H1 (cell line): ENCODE measurements around the gene NTN4. TPM values are rescaled to one million over a fixed set of nuclear protein-coding genes. Genes with fewer than 3 reads are reported as not detected.

Source experiments
- CTCF ChIA-PET: fragments of 300-600 bp; sonication (Branson Sonifier 250); formaldehyde crosslinking; loops from one replicate; lab custom pipeline; 2021; ENCODE audit not compliant: partially characterized antibody; lab: Charles Lee
- POLR2A ChIA-PET: fragments of 300-600 bp; sonication (Branson Sonifier 250); formaldehyde crosslinking; loops from one replicate; lab custom pipeline; 2021; ENCODE audit warnings: inconsistent platforms; ENCODE audit not compliant: partially characterized antibody; lab: Charles Lee
- DNase-seq, 2 experiments: peaks; one replicate each; pipeline versions ENCODE4 v3.0.0 to v3.0.0-alpha.2; 2010 to 2022; ENCODE audit warnings: low spot score in 2 of 2, low read depth in 1 of 2, mixed read lengths in 1 of 2
- FAIRE-seq: peaks from 2 replicates; lab custom pipeline; 2011; peaks lifted over from hg19 to GRCh38; lab: Jason Lieb, UNC
- H2AFZ ChIP-seq: 2 replicates; pipeline ENCODE4 v1.8.1; 2012; ENCODE audit warnings: low read length, inconsistent platforms
- H2AK5ac ChIP-seq: 2 replicates; pipeline ENCODE4 v1.6.1; 2013; ENCODE audit warnings: low read depth, low read length
- H2BK120ac ChIP-seq: replicated peaks from 2 replicates; pipeline ENCODE3; 2013; ENCODE audit warnings: low read depth, low read length, inconsistent platforms
- H2BK12ac ChIP-seq: 2 replicates; pipeline ENCODE4 v1.6.1; 2013; ENCODE audit warnings: low read depth, low read length
- H2BK15ac ChIP-seq: 2 replicates; pipeline ENCODE4 v1.6.1; 2013; ENCODE audit warnings: low read length
- H2BK20ac ChIP-seq: 2 replicates; pipeline ENCODE4 v1.6.1; 2013; ENCODE audit warnings: low read length
- H2BK5ac ChIP-seq: 2 replicates; pipeline ENCODE4 v1.6.1; 2013; ENCODE audit warnings: low read depth, low read length
- H3K14ac ChIP-seq: 2 replicates; pipeline ENCODE4 v1.6.1; 2013; ENCODE audit warnings: inconsistent platforms; ENCODE audit not compliant: insufficient read length
- H3K18ac ChIP-seq: 2 replicates; pipeline ENCODE4 v1.6.1; 2013; ENCODE audit warnings: low read length; ENCODE audit errors: extremely low read depth
- H3K23ac ChIP-seq: 2 replicates; pipeline ENCODE4 v1.6.1; 2013; ENCODE audit warnings: inconsistent platforms; ENCODE audit not compliant: insufficient read length
- H3K23me2 ChIP-seq: 2 replicates; pipeline ENCODE4 v1.6.1; 2013; ENCODE audit warnings: low read depth, low read length
- H3K27ac ChIP-seq: 2 replicates; pipeline ENCODE4 v1.6.1; 2011; ENCODE audit warnings: low read depth, low read length, inconsistent platforms
- H3K27me3 ChIP-seq, 4 experiments: replicated peaks in 1 of 4; 1 replicate in 1 of 4; 2 replicates in 3 of 4; pipeline versions ENCODE4 v1.6.1 to v1.8.1; 2011 to 2013; ENCODE audit warnings: low read length in 3 of 4, mild to moderate bottlenecking in 3 of 4, inconsistent platforms in 2 of 4, mixed read lengths in 2 of 4, moderate library complexity in 1 of 4; ENCODE audit not compliant: control insufficient read depth in 3 of 4, insufficient read depth in 3 of 4; ENCODE audit errors: extremely low read depth in 1 of 4
- H3K36me3 ChIP-seq, 4 experiments: 2 replicates each; pipeline versions ENCODE4 v1.6.1 to v1.8.1; 2011 to 2013; ENCODE audit warnings: mild to moderate bottlenecking in 4 of 4, low read length in 3 of 4, moderate library complexity in 2 of 4, control low read depth in 1 of 4, inconsistent platforms in 1 of 4; ENCODE audit not compliant: insufficient read depth in 4 of 4, control insufficient read depth in 2 of 4
- H3K4ac ChIP-seq: replicated peaks from 2 replicates; pipeline ENCODE3; 2013; ENCODE audit warnings: low read length, low read depth, mixed read lengths, inconsistent platforms; ENCODE audit not compliant: insufficient read length
- H3K4me1 ChIP-seq, 4 experiments: replicated peaks in 1 of 4; 1 replicate in 1 of 4; 2 replicates in 3 of 4; pipeline versions ENCODE4 v1.6.1 to v1.8.1; 2011 to 2013; ENCODE audit warnings: low read length in 3 of 4, inconsistent platforms in 2 of 4, mixed read lengths in 1 of 4; ENCODE audit not compliant: insufficient read depth in 4 of 4, control insufficient read depth in 3 of 4
- H3K4me2 ChIP-seq, 2 experiments: 2 replicates each; pipeline versions ENCODE4 v1.6.1 to v1.8.1; 2011 to 2013; ENCODE audit warnings: low read depth in 2 of 2, low read length in 2 of 2, control low read depth in 1 of 2, inconsistent platforms in 1 of 2, mild to moderate bottlenecking in 1 of 2; ENCODE audit not compliant: insufficient read depth in 1 of 2
- H3K4me3 ChIP-seq, 4 experiments: fragments of 200-600, 300-600 bp in 1 of 4; sonication (generic), shearing (Covaris generic), sonication (Bioruptor Twin) in 1 of 4; 2 replicates each; pipeline versions ENCODE4 v1.5.1 to v1.8.1; 2011 to 2016; ENCODE audit warnings: low read length in 4 of 4, low read depth in 3 of 4, control low read depth in 2 of 4, inconsistent platforms in 2 of 4, mild to moderate bottlenecking in 2 of 4, mixed read lengths in 1 of 4, moderate library complexity in 1 of 4; ENCODE audit not compliant: insufficient read depth in 2 of 4; ENCODE audit errors: extremely low read depth in 1 of 4
- H3K56ac ChIP-seq: replicated peaks from 2 replicates; pipeline ENCODE3; 2013; ENCODE audit warnings: low read depth, mild to moderate bottlenecking, mixed read lengths, low read length, inconsistent platforms; ENCODE audit not compliant: insufficient read length
- H3K79me1 ChIP-seq: 2 replicates; pipeline ENCODE4 v1.6.1; 2013; ENCODE audit warnings: low read depth, low read length, control low read depth
- H3K79me2 ChIP-seq, 2 experiments: 2 replicates each; pipeline versions ENCODE4 v1.6.1 to v1.8.1; 2012 to 2013; ENCODE audit warnings: low read length in 2 of 2, mild to moderate bottlenecking in 2 of 2, inconsistent platforms in 1 of 2; ENCODE audit not compliant: insufficient read depth in 2 of 2, control insufficient read depth in 1 of 2
- H3K9ac ChIP-seq, 4 experiments: replicated peaks in 1 of 4; 1 replicate in 1 of 4; 2 replicates in 3 of 4; pipeline versions ENCODE4 v1.6.1 to v1.8.1; 2011 to 2013; ENCODE audit warnings: low read depth in 3 of 4, low read length in 3 of 4, control low read depth in 2 of 4, mild to moderate bottlenecking in 2 of 4, moderate library complexity in 2 of 4, inconsistent platforms in 1 of 4; ENCODE audit errors: extremely low read depth in 1 of 4
- H3K9me3 ChIP-seq, 2 experiments: 2 replicates each; pipeline versions ENCODE4 v1.6.1 to v1.8.1; 2012 to 2013; ENCODE audit warnings: mild to moderate bottlenecking in 2 of 2, moderate library complexity in 2 of 2, control low read depth in 1 of 2, inconsistent platforms in 1 of 2, low read depth in 1 of 2, low read length in 1 of 2, mixed read lengths in 1 of 2; ENCODE audit not compliant: insufficient read depth in 2 of 2
- H4K20me1 ChIP-seq, 2 experiments: replicated peaks in 1 of 2; 2 replicates each; pipeline versions ENCODE3 to v1.8.1; 2011 to 2013; ENCODE audit warnings: inconsistent platforms in 2 of 2, low read length in 2 of 2, mild to moderate bottlenecking in 1 of 2; ENCODE audit not compliant: insufficient read depth in 2 of 2, control insufficient read depth in 1 of 2
- H4K5ac ChIP-seq: 2 replicates; pipeline ENCODE4 v1.6.1; 2013; ENCODE audit warnings: low read length, low read depth, mixed read lengths, inconsistent platforms; ENCODE audit not compliant: insufficient read length
- H4K8ac ChIP-seq: 2 replicates; pipeline ENCODE4 v1.8.0; 2013; ENCODE audit warnings: mild to moderate bottlenecking, moderate library complexity, low read length, inconsistent platforms; ENCODE audit not compliant: insufficient read depth; ENCODE audit errors: extremely low read depth
- H4K91ac ChIP-seq: replicated peaks from 2 replicates; pipeline ENCODE3; 2013; ENCODE audit warnings: low read length, mixed read lengths, inconsistent platforms; ENCODE audit not compliant: insufficient read length
- BACH1 ChIP-seq: IDR thresholded peaks from 2 replicates; pipeline ENCODE4 v1.6.1; 2012; ENCODE audit warnings: low read length, improper control_type of control experiment
- BCL11A ChIP-seq, 2 experiments: IDR thresholded peaks; one replicate each; pipeline ENCODE4 v1.6.1; 2011; ENCODE audit warnings: low read depth in 2 of 2, low read length in 2 of 2, mild to moderate bottlenecking in 2 of 2
- CEBPB ChIP-seq: IDR thresholded peaks from 2 replicates; pipeline ENCODE4 v1.6.1; 2012; ENCODE audit warnings: low read depth, low read length
- CHD2 ChIP-seq: IDR thresholded peaks from 2 replicates; pipeline ENCODE4 v1.6.1; 2012; ENCODE audit warnings: low read length, improper control_type of control experiment
- EP300 ChIP-seq, 2 experiments: IDR thresholded peaks; 1 replicate in 1 of 2; 2 replicates in 1 of 2; pipeline ENCODE4 v1.6.1; 2011 to 2012; ENCODE audit warnings: low read depth in 2 of 2, low read length in 2 of 2, mild to moderate bottlenecking in 2 of 2, borderline replicate concordance in 1 of 2, inconsistent platforms in 1 of 2, moderate library complexity in 1 of 2
- FOSL1 ChIP-seq: IDR thresholded peaks from 2 replicates; pipeline ENCODE4 v1.6.1; 2011; ENCODE audit warnings: mild to moderate bottlenecking, low read depth, low read length, moderate library complexity; ENCODE audit not compliant: insufficient read depth
- MAX ChIP-seq: IDR thresholded peaks from 2 replicates; pipeline ENCODE4 v1.6.1; 2012; ENCODE audit warnings: inconsistent platforms
- SAP30 ChIP-seq: fragments of 300-600 bp; sonication (generic); IDR thresholded peaks from 2 replicates; pipeline ENCODE4 v1.7.1; 2012; ENCODE audit warnings: low read length, moderate library complexity, mild to moderate bottlenecking, inconsistent platforms; ENCODE audit not compliant: insufficient read depth, insufficient replicate concordance
- SP4 ChIP-seq: IDR thresholded peaks from 2 replicates; pipeline ENCODE4 v1.6.1; 2012; ENCODE audit warnings: low read length, inconsistent platforms
- SUZ12 ChIP-seq: fragments of 200-600 bp; sonication (generic); IDR thresholded peaks from 2 replicates; pipeline ENCODE4 v1.6.1; 2012; ENCODE audit warnings: mild to moderate bottlenecking, inconsistent platforms, low read length, moderate library complexity, mixed read lengths
- TAF1 ChIP-seq: IDR thresholded peaks from 2 replicates; pipeline ENCODE4 v1.6.1; 2011; ENCODE audit warnings: mild to moderate bottlenecking, low read depth, low read length
- TEAD4 ChIP-seq: IDR thresholded peaks from 2 replicates; pipeline ENCODE4 v1.6.1; 2012; ENCODE audit warnings: low read depth, low read length, inconsistent platforms, mixed read lengths
- ZNF274 ChIP-seq: IDR thresholded peaks from 2 replicates; pipeline ENCODE4 v1.7.0; 2012; ENCODE audit warnings: low read length, borderline replicate concordance; ENCODE audit errors: extremely low read depth
- WGBS, 2 experiments: shearing (Covaris generic) in 1 of 2; methylation state at CpG; one replicate each; pipeline versions ENCODE4 v1.1.6 to v1.1.7; 2013 to 2015; ENCODE audit warnings: low lambda C conversion rate in 2 of 2, mixed read lengths in 2 of 2, inconsistent platforms in 1 of 2, low coverage in 1 of 2, missing lambda C conversion rate in 1 of 2; ENCODE audit not compliant: insufficient replicate concordance in 2 of 2, insufficient coverage in 1 of 2, insufficient read length in 1 of 2; ENCODE audit errors: extremely low coverage in 1 of 2, missing lambda C conversion rate in 1 of 2; 5-methylcytosine and 5-hydroxymethylcytosine counted together
- polyA plus RNA-seq, 7 experiments: library from polyadenylated mRNA; depleted of rRNA in 3 of 7; stranded (reverse) in 5 of 7; unstranded in 2 of 7; fragments of >200 nt in 5 of 7; fragments of 200-250 nt in 2 of 7; gene quantifications; 1 replicate in 5 of 7; 2 replicates in 1 of 7; 4 replicates in 1 of 7; pipeline versions ENCODE4 v1.2.1 to v1.2.3, GENCODE V29; 2011 to 2013; ENCODE audit warnings: missing spikeins in 2 of 7, mixed read lengths in 2 of 7
- total RNA-seq: library from RNA; stranded (reverse); fragmentation: NEBNext Ultra II Directional; extraction: Animal tissue kit (Norgen Biotek cat#: 25700); gene quantifications from 2 replicates; pipeline ENCODE4 v1.2.1, GENCODE V29; 2021

NTN4 gene
- total and polyA plus RNA-seq, 2 of the 8 experiments (the other 6 are each of a cell fraction or from before 2014, with no cell fraction given), result 0.74 to 1.3 TPM

- H2BK20ac ChIP-seq, result no peak overlapping the region
- H3K27ac ChIP-seq, result no peak overlapping the region
- H3K4me3 ChIP-seq, result no peak overlapping the region
- CTCF ChIA-PET, result interaction anchor here (0.6 to 1.2 kb wide), 4 partner anchors 14 to 749 kb away, joined by 3 read pairs; no protein-coding TSS in a partner anchor
- H3K9ac ChIP-seq, result no peak overlapping the region
- H3K23ac ChIP-seq, result no peak overlapping the region
- H3K36me3 ChIP-seq, result no peaks in the 10 kb centered on the region
- no peak for DNase-seq
- no peak overlapping the region for H4K91ac ChIP-seq
- no peaks in the 10 kb centered on the region for H3K79me2 ChIP-seq
- H3K27me3 ChIP-seq, result no peaks in the 10 kb centered on the region
- H3K4me1 ChIP-seq, result peaks cover 0 to 5% (median 2%) of the 10 kb centered on the region in 4 experiments; a peak in 4 of 7 replicates
- H3K18ac ChIP-seq, result no peak overlapping the region
- H3K4ac ChIP-seq, result no peak overlapping the region
- no peak overlapping the region for H3K14ac ChIP-seq
- H3K56ac ChIP-seq, result no peak overlapping the region
- no peak overlapping the region for H4K8ac ChIP-seq
- TF ChIP-seq FOSL1 (no peak), SP4 (no peak), TEAD4 (no peak), SUZ12 (no peak), ZNF274 (no peak), EP300 (IDR thresholded peaks at IDR 0.05; ENCODE audit: borderline replicate concordance in 1 of 2, low read depth in 2 of 2, low read length in 2 of 2) (no peak), CHD2 (no peak), CEBPB (no peak), SAP30 (no peak), MAX (no peak), BACH1 (no peak), BCL11A (IDR thresholded peaks at IDR 0.05; ENCODE audit: low read depth in 2 of 2, low read length in 2 of 2) (no peak), TAF1 (no peak)
- TF ChIP-seq, all 59 proteins: peak for 0
- no peak overlapping the region for H2AFZ ChIP-seq
- no peak overlapping the region for H2BK15ac ChIP-seq
- H3K4me2 ChIP-seq, result no peak overlapping the region
- no peaks in the 10 kb centered on the region for H4K20me1 ChIP-seq
- WGBS, 2 experiments, result 89% methylated on average over 3 of the region's 3 CpGs; no CpG with 5 or more reads in 1 of the 2 experiments
- FAIRE-seq, result no peak
- H2BK5ac ChIP-seq, result no peak overlapping the region
- no peak overlapping the region for H4K5ac ChIP-seq
- H2BK12ac ChIP-seq, result no peak overlapping the region
- POLR2A ChIA-PET, result interaction anchor here (1.2 to 1.6 kb wide), 2 partner anchors 9 to 16 kb away, joined by 3 read pairs; no protein-coding TSS in a partner anchor
- H3K9me3 ChIP-seq, result no peaks in the 10 kb centered on the region
- no peaks in the 10 kb centered on the region for H3K79me1 ChIP-seq
- no peak overlapping the region for H2BK120ac ChIP-seq
- no peaks in the 10 kb centered on the region for H3K23me2 ChIP-seq
- H2AK5ac ChIP-seq, result no peak overlapping the region
These were observed 86.6 kb downstream of the NTN4 start for GRCh38 chr12:95703986-95704385.
